Measurements from ENCODE around the gene ELOVL6.
"Not testable (repeated sequence)": the region's sequence is repeated elsewhere in the genome, so short reads cannot be mapped to it uniquely, and the experiment has no call there.

The ELOVL6 gene

GRCh38 chr4:110217181-110217580, 18.8 kb upstream of the ELOVL6 start:
- not testable (repeated sequence) for H3K4me1 ChIP-seq (ENCODE audit: control insufficient read depth, insufficient read depth, low read length); H3K4me3 ChIP-seq (ENCODE audit: low read length in 2 of 2); H3K36me3 ChIP-seq (ENCODE audit: control insufficient read depth in 2 of 2, insufficient read depth in 2 of 2, low read length in 2 of 2); H3K9ac ChIP-seq (ENCODE audit: low read length in 2 of 2); H3K27me3 ChIP-seq (ENCODE audit: control insufficient read depth in 1 of 2, insufficient read depth in 2 of 2, low read length in 2 of 2); H3K9me3 ChIP-seq (ENCODE audit: control insufficient read depth in 2 of 2, low read length in 2 of 2); H3K27ac ChIP-seq (ENCODE audit: low read length)

- no peaks in the 10 kb centered on the region for H3K9me3 ChIP-seq (ENCODE audit: control insufficient read depth in 2 of 2, low read length in 2 of 2)
- no peak overlapping the region for H3K4me3 ChIP-seq (ENCODE audit: low read length in 2 of 2)
- no peak overlapping the region for H3K27ac ChIP-seq (ENCODE audit: low read length)
- no peak overlapping the region for H3K9ac ChIP-seq (ENCODE audit: low read length in 2 of 2)
- no peaks in the 10 kb centered on the region for H3K4me1 ChIP-seq (ENCODE audit: control insufficient read depth, insufficient read depth, low read length)
- H3K36me3 ChIP-seq (ENCODE audit: control insufficient read depth in 2 of 2, insufficient read depth in 2 of 2, low read length in 2 of 2) = no peaks in the 10 kb centered on the region
- no peaks in the 10 kb centered on the region for H3K27me3 ChIP-seq (ENCODE audit: control insufficient read depth in 1 of 2, insufficient read depth in 2 of 2, low read length in 2 of 2)
Measured at GRCh38 chr4:110216129-110216528, 17.7 kb upstream of the ELOVL6 start.

- H3K36me3 ChIP-seq (ENCODE audit: control insufficient read depth in 2 of 2, insufficient read depth in 2 of 2, low read length in 2 of 2) = no peaks in the 10 kb centered on the region
- H3K27me3 ChIP-seq (ENCODE audit: control insufficient read depth in 1 of 2, insufficient read depth in 2 of 2, low read length in 2 of 2) = no peaks in the 10 kb centered on the region
- H3K27ac ChIP-seq (ENCODE audit: low read length) = no peak overlapping the region
- H3K4me3 ChIP-seq (ENCODE audit: low read length in 2 of 2) = no peak overlapping the region
- no peaks in the 10 kb centered on the region for H3K4me1 ChIP-seq (ENCODE audit: control insufficient read depth, insufficient read depth, low read length)
- no peaks in the 10 kb centered on the region for H3K9me3 ChIP-seq (ENCODE audit: control insufficient read depth in 2 of 2, low read length in 2 of 2)
- no peak overlapping the region for H3K9ac ChIP-seq (ENCODE audit: low read length in 2 of 2)
Measured at GRCh38 chr4:110211770-110212061, 13.3 kb upstream of the ELOVL6 start.

- H3K4me3 ChIP-seq (ENCODE audit: low read length in 2 of 2) = no peak overlapping the region
- no peaks in the 10 kb centered on the region for H3K4me1 ChIP-seq (ENCODE audit: control insufficient read depth, insufficient read depth, low read length)
- H3K27me3 ChIP-seq (ENCODE audit: control insufficient read depth in 1 of 2, insufficient read depth in 2 of 2, low read length in 2 of 2) = no peaks in the 10 kb centered on the region
- H3K9ac ChIP-seq (ENCODE audit: low read length in 2 of 2) = no peak overlapping the region
- no peaks in the 10 kb centered on the region for H3K9me3 ChIP-seq (ENCODE audit: control insufficient read depth in 2 of 2, low read length in 2 of 2)
- H3K36me3 ChIP-seq (ENCODE audit: control insufficient read depth in 2 of 2, insufficient read depth in 2 of 2, low read length in 2 of 2) = no peaks in the 10 kb centered on the region
- no peak overlapping the region for H3K27ac ChIP-seq (ENCODE audit: low read length)
Measured at GRCh38 chr4:110211007-110211769, 12.8 kb upstream of the ELOVL6 start.

- no peaks in the 10 kb centered on the region for H3K9me3 ChIP-seq (ENCODE audit: control insufficient read depth in 2 of 2, low read length in 2 of 2)
- H3K4me1 ChIP-seq (ENCODE audit: control insufficient read depth, insufficient read depth, low read length) = no peaks in the 10 kb centered on the region
- H3K36me3 ChIP-seq (ENCODE audit: control insufficient read depth in 2 of 2, insufficient read depth in 2 of 2, low read length in 2 of 2) = no peaks in the 10 kb centered on the region
- H3K4me3 ChIP-seq (ENCODE audit: low read length in 2 of 2) = no peak overlapping the region
- no peak overlapping the region for H3K27ac ChIP-seq (ENCODE audit: low read length)
- H3K27me3 ChIP-seq (ENCODE audit: control insufficient read depth in 1 of 2, insufficient read depth in 2 of 2, low read length in 2 of 2) = no peaks in the 10 kb centered on the region
- no peak overlapping the region for H3K9ac ChIP-seq (ENCODE audit: low read length in 2 of 2)
Measured at GRCh38 chr4:110208419-110208818, 10.0 kb upstream of the ELOVL6 start.

GRCh38 chr4:110207233-110207632, 8.8 kb upstream of the ELOVL6 start:
- Histone ChIP-seq H3K27me3 (ENCODE audit: control insufficient read depth in 1 of 2, insufficient read depth in 2 of 2, low read length in 2 of 2) (no peaks in the 10 kb centered on the region), H3K4me1 (ENCODE audit: control insufficient read depth, insufficient read depth, low read length) (no peaks in the 10 kb centered on the region), H3K4me3 (ENCODE audit: low read length in 2 of 2) (no peak overlapping the region), H3K9ac (ENCODE audit: low read length in 2 of 2) (no peak overlapping the region), H3K36me3 (ENCODE audit: control insufficient read depth in 2 of 2, insufficient read depth in 2 of 2, low read length in 2 of 2) (no peaks in the 10 kb centered on the region), H3K9me3 (ENCODE audit: control insufficient read depth in 2 of 2, low read length in 2 of 2) (no peaks in the 10 kb centered on the region), H3K27ac (ENCODE audit: low read length) (no peak overlapping the region)

- Histone ChIP-seq H3K4me1 (ENCODE audit: control insufficient read depth, insufficient read depth, low read length) (peaks cover 8% of the 10 kb centered on the region), H3K27me3 (ENCODE audit: control insufficient read depth in 1 of 2, insufficient read depth in 2 of 2, low read length in 2 of 2) (no peaks in the 10 kb centered on the region), H3K36me3 (ENCODE audit: control insufficient read depth in 2 of 2, insufficient read depth in 2 of 2, low read length in 2 of 2) (no peaks in the 10 kb centered on the region), H3K9ac (ENCODE audit: low read length in 2 of 2) (no peak overlapping the region), H3K4me3 (ENCODE audit: low read length in 2 of 2) (no peak overlapping the region), H3K27ac (ENCODE audit: low read length) (no peak overlapping the region), H3K9me3 (ENCODE audit: control insufficient read depth in 2 of 2, low read length in 2 of 2) (no peaks in the 10 kb centered on the region)
Measured at GRCh38 chr4:110202024-110202423, 3.6 kb upstream of the ELOVL6 start.

GRCh38 chr4:110201502-110201901, 3.1 kb upstream of the ELOVL6 start:
- peaks cover 8% of the 10 kb centered on the region for H3K4me1 ChIP-seq (ENCODE audit: control insufficient read depth, insufficient read depth, low read length)
- H3K27me3 ChIP-seq (ENCODE audit: control insufficient read depth in 1 of 2, insufficient read depth in 2 of 2, low read length in 2 of 2) = no peaks in the 10 kb centered on the region
- H3K36me3 ChIP-seq (ENCODE audit: control insufficient read depth in 2 of 2, insufficient read depth in 2 of 2, low read length in 2 of 2) = no peaks in the 10 kb centered on the region

GRCh38 chr4:110200689-110201088, 2.3 kb upstream of the ELOVL6 start:
- Histone ChIP-seq H3K4me3 (ENCODE audit: low read length in 2 of 2) (no peak overlapping the region), H3K9ac (ENCODE audit: low read length in 2 of 2) (no peak overlapping the region), H3K27me3 (ENCODE audit: control insufficient read depth in 1 of 2, insufficient read depth in 2 of 2, low read length in 2 of 2) (no peaks in the 10 kb centered on the region), H3K4me1 (ENCODE audit: control insufficient read depth, insufficient read depth, low read length) (peaks cover 11% of the 10 kb centered on the region), H3K9me3 (ENCODE audit: control insufficient read depth in 2 of 2, low read length in 2 of 2) (no peaks in the 10 kb centered on the region), H3K36me3 (ENCODE audit: control insufficient read depth in 2 of 2, insufficient read depth in 2 of 2, low read length in 2 of 2) (no peaks in the 10 kb centered on the region), H3K27ac (ENCODE audit: low read length) (no peak overlapping the region)

More at GRCh38 chr4:110201502-110201901, 3.1 kb upstream of the ELOVL6 start:
- Histone ChIP-seq H3K9me3 (ENCODE audit: control insufficient read depth in 2 of 2, low read length in 2 of 2) (no peaks in the 10 kb centered on the region), H3K27ac (ENCODE audit: low read length) (no peak overlapping the region), H3K4me3 (ENCODE audit: low read length in 2 of 2) (no peak overlapping the region), H3K9ac (ENCODE audit: low read length in 2 of 2) (no peak overlapping the region)

- Histone ChIP-seq H3K27ac (ENCODE audit: low read length) (no peak overlapping the region), H3K9me3 (ENCODE audit: control insufficient read depth in 2 of 2, low read length in 2 of 2) (no peaks in the 10 kb centered on the region), H3K9ac (ENCODE audit: low read length in 2 of 2) (peak overlapping the region in 1 of 2 donors; percentile 81), H3K4me3 (ENCODE audit: low read length in 2 of 2) (peak overlapping the region; percentile 68 to 89), H3K4me1 (ENCODE audit: control insufficient read depth, insufficient read depth, low read length) (peaks cover 13% of the 10 kb centered on the region), H3K27me3 (ENCODE audit: control insufficient read depth in 1 of 2, insufficient read depth in 2 of 2, low read length in 2 of 2) (no peaks in the 10 kb centered on the region), H3K36me3 (ENCODE audit: control insufficient read depth in 2 of 2, insufficient read depth in 2 of 2, low read length in 2 of 2) (no peaks in the 10 kb centered on the region)
Measured at GRCh38 chr4:110198049-110198434, 373 bp downstream of the ELOVL6 start.

GRCh38 chr4:110197529-110198042, 829 bp downstream of the ELOVL6 start:
- no peaks in the 10 kb centered on the region for H3K9me3 ChIP-seq (ENCODE audit: control insufficient read depth in 2 of 2, low read length in 2 of 2)
- H3K4me3 ChIP-seq (ENCODE audit: low read length in 2 of 2) = peak overlapping the region; percentile 68 to 89
- peak overlapping the region; percentile 66 for H3K27ac ChIP-seq (ENCODE audit: low read length)
- peaks cover 13% of the 10 kb centered on the region for H3K4me1 ChIP-seq (ENCODE audit: control insufficient read depth, insufficient read depth, low read length)
- peak overlapping the region; percentile 81 to 85 for H3K9ac ChIP-seq (ENCODE audit: low read length in 2 of 2)
- no peaks in the 10 kb centered on the region for H3K27me3 ChIP-seq (ENCODE audit: control insufficient read depth in 1 of 2, insufficient read depth in 2 of 2, low read length in 2 of 2)
- H3K36me3 ChIP-seq (ENCODE audit: control insufficient read depth in 2 of 2, insufficient read depth in 2 of 2, low read length in 2 of 2) = no peaks in the 10 kb centered on the region
